ENCODE data around the gene WFIKKN2.
A peak's percentile ranks its signal among the peaks of the same experiment; 100 is the strongest.

The WFIKKN2 gene, protein sequence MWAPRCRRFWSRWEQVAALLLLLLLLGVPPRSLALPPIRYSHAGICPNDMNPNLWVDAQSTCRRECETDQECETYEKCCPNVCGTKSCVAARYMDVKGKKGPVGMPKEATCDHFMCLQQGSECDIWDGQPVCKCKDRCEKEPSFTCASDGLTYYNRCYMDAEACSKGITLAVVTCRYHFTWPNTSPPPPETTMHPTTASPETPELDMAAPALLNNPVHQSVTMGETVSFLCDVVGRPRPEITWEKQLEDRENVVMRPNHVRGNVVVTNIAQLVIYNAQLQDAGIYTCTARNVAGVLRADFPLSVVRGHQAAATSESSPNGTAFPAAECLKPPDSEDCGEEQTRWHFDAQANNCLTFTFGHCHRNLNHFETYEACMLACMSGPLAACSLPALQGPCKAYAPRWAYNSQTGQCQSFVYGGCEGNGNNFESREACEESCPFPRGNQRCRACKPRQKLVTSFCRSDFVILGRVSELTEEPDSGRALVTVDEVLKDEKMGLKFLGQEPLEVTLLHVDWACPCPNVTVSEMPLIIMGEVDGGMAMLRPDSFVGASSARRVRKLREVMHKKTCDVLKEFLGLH

DNA sequence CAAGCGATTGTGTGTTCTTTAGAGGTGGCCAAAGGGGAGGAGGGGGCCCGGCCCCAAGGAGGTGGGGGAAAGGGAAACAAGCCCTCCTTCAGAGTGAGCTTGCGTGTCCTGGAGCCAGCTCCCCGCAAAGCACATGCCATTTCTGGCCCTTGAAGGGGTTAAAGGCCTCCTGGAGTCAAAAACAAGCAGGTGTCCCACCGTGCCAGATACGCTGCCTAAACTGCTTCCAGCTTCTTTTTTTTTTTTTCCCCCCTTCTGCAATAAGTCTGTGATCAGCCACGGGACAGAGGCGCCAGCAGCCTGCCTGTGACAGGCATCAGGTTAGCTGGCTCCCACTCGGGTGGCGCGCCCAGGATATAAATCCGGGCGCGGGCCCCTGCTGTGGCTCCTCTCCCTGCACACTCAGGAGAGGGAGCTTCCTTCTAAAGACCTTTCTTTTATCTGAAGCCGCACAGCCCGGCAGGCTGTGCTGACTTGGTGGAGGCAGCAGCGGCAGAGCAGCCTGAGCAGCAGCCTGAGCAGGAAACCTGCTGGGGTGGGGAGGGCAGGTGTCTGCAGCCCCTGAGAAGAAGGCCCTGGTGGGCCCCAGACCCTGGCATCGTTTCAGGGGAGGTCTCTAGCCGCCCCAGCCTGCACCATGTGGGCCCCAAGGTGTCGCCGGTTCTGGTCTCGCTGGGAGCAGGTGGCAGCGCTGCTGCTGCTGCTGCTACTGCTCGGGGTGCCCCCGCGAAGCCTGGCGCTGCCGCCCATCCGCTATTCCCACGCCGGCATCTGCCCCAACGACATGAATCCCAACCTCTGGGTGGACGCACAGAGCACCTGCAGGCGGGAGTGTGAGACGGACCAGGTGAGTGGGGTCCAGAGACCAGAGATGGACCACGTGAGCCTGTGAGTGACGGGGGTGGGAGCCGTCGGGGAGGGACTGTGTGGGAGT is at the start of gene WFIKKN2:
WFIKKN2 (plus strand) TSS at position 286 of the 934 bp plus-strand sequence; CDS start at position 638, 352 bp downstream.
- DNase-seq (ENCODE audit: low read depth), result no peak
- peaks cover 35% of the 10 kb centered on the region for H3K27me3 ChIP-seq (replicated peaks; ENCODE audit: control insufficient read depth, insufficient read depth, low read length)
- peak within 1 kb of the TSS; percentile 61 for H3K4me3 ChIP-seq (ENCODE audit: low read length)
- no peaks in the 10 kb centered on the region for H3K36me3 ChIP-seq (ENCODE audit: control insufficient read depth, insufficient read depth, low read length, severe bottlenecking)
- H3K4me1 ChIP-seq (ENCODE audit: control insufficient read depth, insufficient read depth, low read length), result peaks cover 5% of the 10 kb centered on the region
- peak within 1 kb of the TSS; percentile 32 for H3K9ac ChIP-seq (ENCODE audit: low read length)
- H3K9me3 ChIP-seq (ENCODE audit: control insufficient read depth, low read length), result no peaks in the 10 kb centered on the region

DNA sequence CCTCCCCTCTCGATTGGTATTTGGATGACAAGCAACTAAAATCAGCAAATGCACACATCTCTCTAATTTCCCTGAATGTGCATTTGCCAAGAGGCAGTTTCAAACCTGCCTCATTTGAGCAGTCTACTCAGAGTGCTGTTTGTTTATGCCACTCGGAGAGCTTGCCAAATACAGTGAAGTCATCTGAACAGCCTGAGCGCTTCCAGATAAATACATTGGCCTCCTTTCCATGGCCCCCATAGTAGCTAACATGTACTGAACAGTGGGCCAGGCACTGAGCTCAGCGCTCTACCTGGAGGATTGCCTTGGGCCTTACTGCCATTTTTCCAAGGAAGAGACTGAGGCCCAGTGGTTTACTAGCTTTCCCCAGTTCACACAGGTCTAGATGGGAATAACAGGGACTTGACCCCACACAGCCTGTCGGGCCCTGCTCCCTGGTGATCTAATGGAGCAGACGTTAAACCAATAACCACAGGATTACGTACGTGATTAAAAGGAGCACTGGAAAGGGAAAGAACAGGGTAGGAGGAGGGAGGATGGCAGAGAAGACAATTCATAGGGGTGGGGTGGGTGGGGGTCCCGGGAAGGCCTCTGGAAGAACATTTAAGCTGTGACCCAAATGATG is 49.3 kb upstream of the WFIKKN2 start:
- DNase-seq (ENCODE audit: low read depth), result peak; percentile 67
- Histone ChIP-seq H3K27me3 (replicated peaks; ENCODE audit: control insufficient read depth, insufficient read depth, low read length) (peaks cover 5% of the 10 kb centered on the region), H3K36me3 (ENCODE audit: control insufficient read depth, insufficient read depth, low read length, severe bottlenecking) (no peaks in the 10 kb centered on the region), H3K9ac (ENCODE audit: low read length) (no peak overlapping the region), H3K4me1 (ENCODE audit: control insufficient read depth, insufficient read depth, low read length) (peaks cover 7% of the 10 kb centered on the region), H3K4me3 (ENCODE audit: low read length) (no peak overlapping the region), H3K9me3 (ENCODE audit: control insufficient read depth, low read length) (no peaks in the 10 kb centered on the region)

DNA sequence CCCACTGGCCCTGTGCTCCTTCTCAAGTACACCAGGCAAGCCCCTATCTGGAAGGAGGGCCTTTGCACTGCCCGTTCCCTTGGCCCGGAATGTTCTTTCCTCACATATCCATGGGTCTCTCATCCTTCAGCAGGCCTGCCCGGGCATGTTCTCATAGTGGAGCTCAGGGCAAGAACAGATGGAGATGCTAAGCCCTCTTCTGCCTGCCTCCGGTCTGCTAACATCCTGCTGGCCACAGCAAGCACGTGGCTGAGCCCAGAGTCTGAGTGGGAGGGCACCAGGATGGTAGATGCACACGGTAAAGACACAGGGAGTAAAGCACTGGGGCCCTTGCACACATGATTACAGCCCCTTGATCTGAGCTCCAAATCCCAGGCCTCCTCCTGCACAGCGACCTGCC is 48.3 kb upstream of the WFIKKN2 start:
- H3K27me3 ChIP-seq (replicated peaks; ENCODE audit: control insufficient read depth, insufficient read depth, low read length), result peaks cover 5% of the 10 kb centered on the region
- H3K9ac ChIP-seq (ENCODE audit: low read length), result no peak overlapping the region
- no peaks in the 10 kb centered on the region for H3K36me3 ChIP-seq (ENCODE audit: control insufficient read depth, insufficient read depth, low read length, severe bottlenecking)
- no peaks in the 10 kb centered on the region for H3K9me3 ChIP-seq (ENCODE audit: control insufficient read depth, low read length)
- H3K4me3 ChIP-seq (ENCODE audit: low read length), result no peak overlapping the region
- peaks cover 7% of the 10 kb centered on the region for H3K4me1 ChIP-seq (ENCODE audit: control insufficient read depth, insufficient read depth, low read length)
- no peak for DNase-seq (ENCODE audit: low read depth)

DNA sequence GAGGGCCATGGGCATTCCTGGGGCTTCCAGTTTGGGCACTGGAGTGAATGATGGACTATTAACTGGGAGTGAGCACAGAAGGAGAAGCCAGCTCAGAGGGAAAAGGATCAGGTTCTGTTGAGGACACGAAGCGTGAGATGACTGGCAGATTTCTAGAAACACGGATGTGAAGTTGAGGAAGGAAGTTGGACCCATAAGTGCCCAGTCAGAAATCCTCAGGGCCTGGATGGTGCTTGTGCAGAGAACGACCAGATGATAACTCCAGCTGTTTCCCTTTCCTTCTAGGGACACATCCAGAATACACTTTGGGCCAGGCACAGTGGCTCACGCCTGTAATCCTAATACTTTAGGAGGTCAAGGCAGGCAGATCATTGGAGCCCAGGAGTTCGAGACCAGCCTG is 44.8 kb upstream of the WFIKKN2 start:
- DNase-seq (ENCODE audit: low read depth), result no peak
- peaks cover 6% of the 10 kb centered on the region for H3K4me1 ChIP-seq (ENCODE audit: control insufficient read depth, insufficient read depth, low read length)
- H3K9me3 ChIP-seq (ENCODE audit: control insufficient read depth, low read length), result no peaks in the 10 kb centered on the region
- H3K9ac ChIP-seq (ENCODE audit: low read length), result no peak overlapping the region
- no peaks in the 10 kb centered on the region for H3K36me3 ChIP-seq (ENCODE audit: control insufficient read depth, insufficient read depth, low read length, severe bottlenecking)
- H3K27me3 ChIP-seq (replicated peaks; ENCODE audit: control insufficient read depth, insufficient read depth, low read length), result peaks cover 11% of the 10 kb centered on the region
- H3K4me3 ChIP-seq (ENCODE audit: low read length), result no peak overlapping the region

DNA sequence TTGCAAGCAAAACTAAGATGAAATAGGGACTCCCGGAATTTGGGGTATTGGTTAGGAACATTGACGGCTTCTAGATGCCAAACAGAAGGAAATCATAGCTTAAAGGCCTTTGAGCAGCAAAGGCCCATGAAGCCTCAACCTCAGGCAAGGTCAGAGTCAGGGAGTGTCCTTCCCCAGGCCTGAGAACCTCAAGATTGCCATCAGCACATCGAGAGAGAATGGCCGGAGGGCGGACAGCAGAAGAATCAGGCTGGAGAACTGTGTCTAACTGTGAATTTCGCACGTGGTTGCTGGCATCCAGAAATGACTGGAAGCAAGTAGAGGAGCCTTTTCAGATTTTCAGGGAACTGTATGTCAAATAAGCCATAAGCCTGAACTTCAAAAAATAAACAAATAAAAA is 43.3 kb upstream of the WFIKKN2 start:
- Histone ChIP-seq H3K36me3 (ENCODE audit: control insufficient read depth, insufficient read depth, low read length, severe bottlenecking) (no peaks in the 10 kb centered on the region), H3K4me1 (ENCODE audit: control insufficient read depth, insufficient read depth, low read length) (no peaks in the 10 kb centered on the region), H3K9ac (ENCODE audit: low read length) (no peak overlapping the region), H3K27me3 (replicated peaks; ENCODE audit: control insufficient read depth, insufficient read depth, low read length) (peaks cover 11% of the 10 kb centered on the region), H3K9me3 (ENCODE audit: control insufficient read depth, low read length) (no peaks in the 10 kb centered on the region), H3K4me3 (ENCODE audit: low read length) (no peak overlapping the region)
- DNase-seq (ENCODE audit: low read depth), result no peak

DNA sequence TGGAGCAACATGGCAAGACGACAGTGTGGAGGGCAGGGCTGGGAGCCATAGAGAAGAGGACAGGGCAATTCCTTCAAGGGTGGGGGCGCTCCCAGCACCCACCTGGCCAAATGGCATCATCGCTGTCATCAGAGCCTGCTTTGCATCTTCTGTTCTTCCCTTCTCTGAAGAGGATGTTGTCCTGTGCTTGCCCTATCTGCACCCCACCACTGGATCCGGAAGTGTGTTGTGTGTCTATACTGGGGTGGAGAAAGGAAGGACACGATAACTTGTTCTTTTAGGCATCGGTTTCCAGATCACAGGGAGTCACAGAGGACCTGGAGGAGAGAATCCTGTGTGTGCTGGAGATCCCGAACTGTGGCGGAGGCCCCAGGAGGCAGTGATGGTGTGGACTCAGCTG is 42.4 kb upstream of the WFIKKN2 start:
- Histone ChIP-seq H3K4me1 (ENCODE audit: control insufficient read depth, insufficient read depth, low read length) (no peaks in the 10 kb centered on the region), H3K36me3 (ENCODE audit: control insufficient read depth, insufficient read depth, low read length, severe bottlenecking) (no peaks in the 10 kb centered on the region), H3K4me3 (ENCODE audit: low read length) (no peak overlapping the region), H3K9ac (ENCODE audit: low read length) (no peak overlapping the region), H3K27me3 (replicated peaks; ENCODE audit: control insufficient read depth, insufficient read depth, low read length) (peaks cover 11% of the 10 kb centered on the region), H3K9me3 (ENCODE audit: control insufficient read depth, low read length) (no peaks in the 10 kb centered on the region)
- DNase-seq (ENCODE audit: low read depth), result no peak

DNA sequence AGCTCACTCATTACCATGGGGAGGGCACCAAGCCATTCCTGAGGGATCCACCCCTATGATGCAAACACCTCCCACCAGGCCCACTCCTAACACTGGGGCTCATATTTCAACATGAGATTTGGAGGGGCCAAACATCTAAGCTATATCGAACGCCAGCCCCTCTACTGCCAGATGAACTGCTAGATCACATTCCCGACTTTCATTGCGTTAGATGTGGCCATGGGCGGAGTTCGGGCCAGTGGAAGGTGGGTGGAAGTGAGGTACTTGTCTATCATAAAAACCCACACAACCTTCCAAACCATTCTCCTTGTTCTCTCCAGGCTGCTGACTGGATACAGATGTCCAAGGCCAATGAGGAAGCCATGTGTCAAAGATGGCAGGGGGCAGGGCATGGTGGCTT is 41.0 kb upstream of the WFIKKN2 start:
- no peak overlapping the region for H3K9ac ChIP-seq (ENCODE audit: low read length)
- H3K4me3 ChIP-seq (ENCODE audit: low read length), result no peak overlapping the region
- no peaks in the 10 kb centered on the region for H3K9me3 ChIP-seq (ENCODE audit: control insufficient read depth, low read length)
- no peaks in the 10 kb centered on the region for H3K36me3 ChIP-seq (ENCODE audit: control insufficient read depth, insufficient read depth, low read length, severe bottlenecking)
- peaks cover 11% of the 10 kb centered on the region for H3K27me3 ChIP-seq (replicated peaks; ENCODE audit: control insufficient read depth, insufficient read depth, low read length)
- no peak for DNase-seq (ENCODE audit: low read depth)
- H3K4me1 ChIP-seq (ENCODE audit: control insufficient read depth, insufficient read depth, low read length), result no peaks in the 10 kb centered on the region

DNA sequence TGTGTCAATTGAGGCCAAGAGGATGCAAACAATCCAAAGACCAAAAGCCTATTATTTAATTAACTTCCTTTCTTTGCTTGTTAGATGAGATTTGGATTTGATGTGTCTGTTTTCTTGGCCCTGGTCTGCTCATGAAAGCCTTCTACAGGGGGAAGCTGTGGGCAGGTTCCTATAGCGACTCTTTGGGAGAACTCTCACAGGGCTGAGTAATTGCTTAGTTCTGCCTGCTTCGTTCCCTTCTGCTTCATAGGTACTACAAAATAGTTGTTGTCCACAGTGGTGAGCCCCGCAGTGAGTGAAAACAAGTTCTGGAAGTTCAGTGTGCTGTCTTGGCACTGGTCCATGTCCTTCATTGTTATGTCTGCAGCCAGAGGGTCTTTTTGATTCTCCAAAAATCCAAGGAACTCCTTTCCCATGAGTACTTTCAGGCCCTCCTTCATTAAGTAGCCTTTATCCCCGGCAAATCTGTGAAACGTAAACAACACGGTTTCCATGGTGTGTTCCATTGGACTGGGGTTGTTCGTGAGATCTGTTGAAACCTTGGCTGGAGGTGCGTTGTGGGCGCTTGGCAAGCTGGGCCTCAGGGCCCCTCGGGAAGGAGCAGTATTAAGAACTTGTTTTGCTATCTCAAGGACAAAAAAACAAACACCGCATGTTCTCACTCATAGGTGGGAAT is 38.1 kb upstream of the WFIKKN2 start:
- Histone ChIP-seq H3K36me3 (ENCODE audit: control insufficient read depth, insufficient read depth, low read length, severe bottlenecking) (no peaks in the 10 kb centered on the region), H3K9me3 (ENCODE audit: control insufficient read depth, low read length) (no peaks in the 10 kb centered on the region), H3K27me3 (replicated peaks; ENCODE audit: control insufficient read depth, insufficient read depth, low read length) (peaks cover 15% of the 10 kb centered on the region), H3K4me1 (ENCODE audit: control insufficient read depth, insufficient read depth, low read length) (no peaks in the 10 kb centered on the region), H3K9ac (ENCODE audit: low read length) (no peak overlapping the region), H3K4me3 (ENCODE audit: low read length) (no peak overlapping the region)
- no peak for DNase-seq (ENCODE audit: low read depth)

DNA sequence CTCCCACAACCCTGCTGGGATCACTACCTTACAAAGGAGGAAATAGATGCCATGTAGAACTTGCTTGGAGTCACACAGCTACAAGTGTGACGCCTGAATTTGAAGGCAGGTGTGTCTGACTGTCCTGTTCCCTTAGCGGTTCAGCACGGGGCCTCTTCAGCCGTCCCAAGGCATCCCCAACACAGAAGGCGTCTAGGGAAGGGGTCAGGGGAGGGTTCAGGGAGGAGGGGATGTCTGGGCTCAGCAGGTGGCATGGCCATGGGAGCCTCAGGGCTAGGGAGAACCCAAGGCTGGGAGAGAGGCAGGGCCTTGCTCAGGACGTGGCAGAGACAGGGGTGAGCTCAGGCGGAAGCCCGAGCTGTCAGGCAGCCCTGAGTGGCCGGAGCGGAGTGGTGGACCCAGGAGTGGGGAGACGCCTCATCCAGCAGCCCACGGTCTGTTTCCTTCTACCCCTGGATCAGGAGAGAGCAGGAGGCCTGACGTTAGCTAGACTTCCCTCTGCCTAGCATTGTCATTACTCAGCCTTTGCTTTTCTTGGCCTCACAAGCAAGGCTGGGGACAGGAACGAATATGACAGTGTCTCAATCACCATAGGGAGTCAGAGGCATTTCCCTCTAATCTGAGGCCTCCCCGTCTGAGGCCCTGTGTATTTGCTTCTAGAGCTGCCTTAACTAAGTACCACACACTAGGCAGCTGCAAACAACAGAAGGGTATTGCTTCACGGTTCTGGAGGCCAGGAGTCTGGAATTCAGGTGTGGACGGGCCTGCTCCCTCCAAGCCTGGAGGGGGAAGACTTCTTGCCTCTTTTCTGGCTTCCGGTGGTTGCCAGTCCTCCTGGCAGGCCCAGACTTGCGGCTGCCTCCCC is 36.7 kb upstream of the WFIKKN2 start:
- Histone ChIP-seq H3K9me3 (ENCODE audit: control insufficient read depth, low read length) (no peaks in the 10 kb centered on the region), H3K4me3 (ENCODE audit: low read length) (no peak overlapping the region), H3K36me3 (ENCODE audit: control insufficient read depth, insufficient read depth, low read length, severe bottlenecking) (no peaks in the 10 kb centered on the region), H3K4me1 (ENCODE audit: control insufficient read depth, insufficient read depth, low read length) (no peaks in the 10 kb centered on the region), H3K9ac (ENCODE audit: low read length) (no peak overlapping the region), H3K27me3 (replicated peaks; ENCODE audit: control insufficient read depth, insufficient read depth, low read length) (peaks cover 9% of the 10 kb centered on the region)
- no peak for DNase-seq (ENCODE audit: low read depth)

DNA sequence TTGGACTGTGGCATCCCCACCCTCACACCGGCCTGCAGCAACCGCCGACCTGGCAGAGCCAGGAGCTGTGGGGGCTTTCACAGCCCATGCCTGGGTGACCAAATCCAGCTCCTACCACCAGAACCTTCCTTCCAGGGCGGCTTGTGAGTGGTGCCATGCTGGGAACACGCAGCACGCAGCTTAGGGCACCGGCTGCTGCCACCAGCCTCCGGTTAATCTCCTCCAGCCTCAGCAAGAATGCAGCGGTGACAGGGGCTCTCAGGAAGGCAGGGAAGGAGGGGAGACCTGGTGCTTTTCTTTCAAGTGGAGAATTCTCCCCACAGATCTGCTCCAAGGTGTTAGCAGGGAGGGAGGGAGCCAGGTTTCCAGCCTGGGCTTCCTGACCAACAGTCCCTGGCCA is 35.8 kb upstream of the WFIKKN2 start:
- no peak overlapping the region for H3K4me3 ChIP-seq (ENCODE audit: low read length)
- DNase-seq (ENCODE audit: low read depth), result no peak

More for the DNA sequence above, 35.8 kb upstream of the WFIKKN2 start:
- no peaks in the 10 kb centered on the region for H3K9me3 ChIP-seq (ENCODE audit: control insufficient read depth, low read length)
- peaks cover 9% of the 10 kb centered on the region for H3K27me3 ChIP-seq (replicated peaks; ENCODE audit: control insufficient read depth, insufficient read depth, low read length)
- no peak overlapping the region for H3K9ac ChIP-seq (ENCODE audit: low read length)
- no peaks in the 10 kb centered on the region for H3K36me3 ChIP-seq (ENCODE audit: control insufficient read depth, insufficient read depth, low read length, severe bottlenecking)
- H3K4me1 ChIP-seq (ENCODE audit: control insufficient read depth, insufficient read depth, low read length), result no peaks in the 10 kb centered on the region
